Measurements from ENCODE around the gene LHFPL6.
"Not testable (repeated sequence)": the region's sequence is repeated elsewhere in the genome, so short reads cannot be mapped to it uniquely, and the experiment has no call there.

Gene LHFPL6

GRCh38 chr13:39341251-39341650 lies 261.7 kb downstream of the LHFPL6 start:
- DNase-seq, result no peak

DNA sequence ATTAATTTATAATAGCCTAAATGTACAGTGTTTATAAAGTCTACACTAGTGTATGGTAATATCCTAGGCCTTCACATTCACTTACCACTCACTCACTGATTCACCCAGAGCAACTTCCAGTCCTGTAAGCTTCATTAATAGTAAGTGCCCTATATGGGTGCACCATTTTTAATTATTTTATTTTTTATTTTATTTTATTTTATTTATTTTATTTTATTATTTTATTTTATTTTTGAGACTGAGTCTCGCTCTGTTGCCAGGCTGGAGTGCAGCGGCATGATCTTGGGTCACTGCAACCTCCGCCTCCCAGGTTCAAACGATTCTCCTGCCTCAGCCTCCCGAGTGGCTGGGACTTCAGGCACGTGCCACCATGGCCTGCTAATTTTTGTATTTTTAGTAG lies 264.9 kb downstream of the LHFPL6 start:
- DNase-seq, result not testable (repeated sequence)

DNA sequence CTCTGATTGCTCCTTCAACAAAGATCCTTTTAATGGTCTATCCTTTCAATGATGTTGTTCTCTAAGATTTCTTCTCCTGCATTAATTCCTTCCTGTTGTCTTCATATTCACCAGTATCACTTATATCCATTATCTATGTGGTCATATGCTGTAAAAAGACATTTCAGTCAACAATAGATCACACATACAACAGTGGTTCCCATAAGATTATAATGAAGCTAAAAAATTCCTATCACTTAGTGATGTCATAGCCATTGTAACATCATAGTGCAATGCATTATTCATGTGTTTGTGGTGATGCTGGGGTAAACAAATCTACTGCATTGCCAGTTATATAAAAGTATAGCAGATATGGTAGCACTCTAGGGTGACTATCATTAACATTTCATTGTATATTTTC lies 266.1 kb downstream of the LHFPL6 start:
- no peak for DNase-seq

DNA sequence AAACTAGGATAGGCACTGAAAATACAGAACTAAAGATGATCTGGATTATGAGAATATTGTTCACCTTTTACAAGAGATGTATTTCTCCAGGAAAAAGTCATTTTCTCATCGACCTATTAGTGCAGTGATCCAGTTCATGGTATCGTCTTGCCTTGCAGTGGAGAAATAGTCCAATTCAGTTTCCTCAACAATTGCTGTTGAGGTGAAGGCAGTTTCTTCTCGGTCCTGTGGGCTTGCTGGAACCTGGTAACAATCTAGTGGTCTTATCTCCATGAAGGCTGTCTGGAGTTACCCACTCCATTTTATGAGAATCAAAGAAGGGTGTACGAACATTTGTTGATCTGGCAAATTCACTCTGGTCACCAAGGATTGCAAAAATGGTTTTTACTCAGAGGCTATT lies 266.8 kb downstream of the LHFPL6 start:
- no peak for DNase-seq

GRCh38 chr13:39335721-39336120 lies 267.3 kb downstream of the LHFPL6 start:
- DNase-seq, result no peak

DNA sequence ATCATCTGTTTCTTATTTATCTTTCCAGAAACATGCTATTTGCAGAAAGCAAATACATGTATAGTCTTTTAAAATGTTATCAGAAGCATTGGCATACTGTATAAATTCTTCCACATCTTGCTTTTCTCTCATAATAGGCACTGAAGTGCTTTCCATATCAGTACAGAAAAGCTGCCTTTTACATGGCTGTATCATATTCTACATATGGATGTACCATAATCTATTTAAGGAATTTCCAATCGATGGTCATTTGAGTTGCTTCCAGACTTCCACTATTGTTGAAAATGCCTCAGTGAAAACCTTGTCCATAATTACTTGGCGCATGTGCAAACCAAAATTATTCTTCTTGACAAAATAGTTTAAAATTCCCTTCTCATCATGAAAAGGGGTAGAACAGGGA lies 272.5 kb downstream of the LHFPL6 start:
- no peak for DNase-seq

DNA sequence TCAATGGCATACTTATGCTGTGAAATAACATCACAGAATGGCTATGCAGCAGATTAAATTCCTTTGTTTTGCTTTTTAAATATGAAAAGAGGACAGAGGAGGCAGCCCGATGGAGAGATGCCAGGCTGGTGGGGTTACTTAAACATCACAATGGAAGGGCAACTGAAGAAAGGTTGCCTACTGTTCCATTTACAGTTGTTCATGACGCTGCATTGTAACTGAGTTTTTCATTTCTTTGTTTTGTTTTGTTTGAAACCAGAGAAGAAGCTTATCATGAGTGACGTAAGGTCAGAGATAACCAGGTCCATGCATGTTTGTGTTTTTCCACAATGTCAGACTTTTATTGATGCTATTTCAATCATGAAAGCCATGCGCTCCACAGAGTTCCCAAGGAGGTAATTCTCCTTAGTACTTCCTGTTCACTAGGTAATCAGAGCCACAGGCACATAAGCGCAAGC lies 273.8 kb downstream of the LHFPL6 start:
- DNase-seq, result no peak

GRCh38 chr13:39327172-39327479 lies 275.9 kb downstream of the LHFPL6 start:
- no peak for DNase-seq

GRCh38 chr13:39326469-39327171 lies 276.4 kb downstream of the LHFPL6 start:
- no peak for DNase-seq

GRCh38 chr13:39324806-39325311 lies 278.1 kb downstream of the LHFPL6 start:
- DNase-seq, result no peak

GRCh38 chr13:39322836-39323585 lies 280.0 kb downstream of the LHFPL6 start:
- DNase-seq, result no peak

DNA sequence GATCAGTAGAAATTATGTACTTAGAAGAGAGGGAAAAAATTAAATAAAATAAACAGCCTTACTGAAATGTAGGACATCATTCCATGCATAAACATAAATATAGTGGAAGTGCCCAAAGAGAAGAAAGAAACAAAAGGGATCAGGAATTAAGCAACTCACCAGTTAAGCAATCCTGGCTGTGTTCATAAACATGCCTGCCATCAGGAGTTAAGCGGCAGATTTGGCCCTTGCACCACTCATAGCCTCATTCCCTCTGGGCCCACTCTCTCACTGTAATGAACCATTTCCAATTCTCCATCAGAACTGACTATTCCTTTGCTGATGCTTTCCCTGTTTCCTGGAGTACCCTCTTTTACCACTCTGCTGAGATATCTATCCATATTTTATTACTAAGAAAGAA lies 281.4 kb downstream of the LHFPL6 start:
- DNase-seq, result no peak

DNA sequence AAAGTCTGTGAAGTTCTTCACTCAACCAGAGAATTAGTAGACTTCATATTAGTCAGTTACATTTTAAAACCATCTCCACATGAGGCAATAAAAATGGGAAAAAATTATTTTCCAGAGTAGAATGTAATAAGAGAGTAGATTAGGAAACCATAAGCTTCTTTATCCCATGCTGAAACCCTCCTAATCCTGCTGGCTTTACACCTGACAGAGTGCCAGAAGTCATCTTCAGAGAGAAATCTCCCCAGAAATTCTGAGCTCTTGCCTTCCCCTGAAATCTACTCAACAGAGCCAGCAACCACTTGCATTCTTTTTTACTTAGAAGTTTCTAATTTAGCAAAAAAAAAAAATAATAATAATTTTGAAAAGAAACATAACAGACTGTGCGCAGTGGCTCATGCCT lies 284.8 kb downstream of the LHFPL6 start:
- DNase-seq, result no peak

GRCh38 chr13:39317291-39317690 lies 285.7 kb downstream of the LHFPL6 start:
- DNase-seq, result no peak

DNA sequence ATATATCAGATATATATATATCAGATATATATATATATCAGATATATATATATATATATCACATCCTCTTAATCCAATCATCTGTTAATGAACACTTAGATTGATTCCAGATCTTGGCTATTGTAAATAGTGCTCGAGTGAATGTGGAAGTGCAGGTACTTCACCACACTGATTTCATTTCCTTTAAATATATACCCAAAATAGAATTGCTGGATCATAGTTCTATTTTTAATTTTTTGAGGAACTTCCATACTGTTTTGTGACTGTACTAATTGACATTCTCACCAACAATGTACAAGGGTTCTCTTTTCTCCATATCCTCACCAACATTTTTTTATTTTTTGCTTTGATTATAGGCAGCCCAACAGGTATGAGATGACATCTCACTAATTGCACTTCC lies 287.2 kb downstream of the LHFPL6 start:
- DNase-seq, result no peak

DNA sequence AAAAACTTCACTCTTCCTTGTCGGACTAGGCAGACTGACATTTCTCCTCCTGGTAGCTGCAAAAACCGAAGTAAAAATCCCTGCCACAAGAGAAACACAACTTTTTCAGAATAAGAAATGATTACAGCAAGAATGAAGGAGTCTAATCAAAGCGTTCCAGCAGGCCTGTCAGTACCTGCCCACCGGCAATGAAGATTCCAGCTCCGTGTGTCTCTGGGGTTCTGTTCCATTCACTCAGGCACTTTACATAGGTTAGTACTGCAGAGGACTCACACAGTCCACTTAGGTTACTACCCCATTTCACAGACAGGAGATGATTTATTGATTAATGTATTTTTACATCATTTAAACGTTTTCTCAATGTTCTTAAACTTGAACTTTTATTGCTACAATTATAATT lies 289.3 kb downstream of the LHFPL6 start:
- no peak for DNase-seq

DNA sequence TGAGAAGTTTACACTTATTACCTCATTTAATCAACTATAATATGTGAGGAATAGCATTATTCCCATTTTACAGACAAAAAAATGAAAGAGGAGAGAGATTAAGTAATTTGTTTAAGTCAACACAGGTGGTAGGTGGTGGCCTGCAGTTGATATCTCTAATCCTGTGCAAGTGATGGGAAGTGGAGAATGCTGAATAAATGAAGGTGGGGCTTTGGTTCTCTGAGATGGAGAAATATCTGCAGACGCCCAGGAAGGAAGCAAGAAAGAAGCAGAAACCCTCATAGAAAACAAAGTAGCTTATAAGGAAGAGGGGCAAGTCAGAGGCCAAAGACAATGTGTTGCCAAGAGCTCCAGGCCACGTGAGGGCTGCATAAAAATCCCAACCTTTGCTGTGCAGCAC lies 290.4 kb downstream of the LHFPL6 start:
- DNase-seq, result no peak

DNA sequence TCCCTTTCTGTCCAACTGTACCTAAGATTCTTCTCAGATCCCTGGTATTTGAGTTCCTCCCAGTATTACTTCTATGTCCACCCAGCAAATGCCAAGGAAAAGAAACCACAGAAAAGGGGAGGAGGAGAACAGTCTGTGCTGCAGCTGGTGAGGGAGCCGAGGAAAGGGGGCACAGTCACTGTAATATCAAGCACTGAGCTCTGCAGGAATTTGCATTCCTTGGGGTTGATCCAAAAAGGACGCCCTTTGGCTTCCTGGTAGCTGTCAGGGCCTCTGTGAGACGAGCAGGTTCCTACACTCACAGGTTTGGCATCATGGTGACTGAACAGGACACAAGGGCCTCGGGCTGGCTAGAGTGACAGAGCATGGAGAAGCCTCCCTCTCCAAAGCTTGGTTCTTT lies 291.4 kb downstream of the LHFPL6 start:
- DNase-seq, result no peak

GRCh38 chr13:39310961-39311360 lies 292.0 kb downstream of the LHFPL6 start:
- no peak for DNase-seq

GRCh38 chr13:39306639-39307589 lies 296.1 kb downstream of the LHFPL6 start:
- no peak for DNase-seq

GRCh38 chr13:39302820-39303219 lies 300.2 kb downstream of the LHFPL6 start:
- no peak for DNase-seq

DNA sequence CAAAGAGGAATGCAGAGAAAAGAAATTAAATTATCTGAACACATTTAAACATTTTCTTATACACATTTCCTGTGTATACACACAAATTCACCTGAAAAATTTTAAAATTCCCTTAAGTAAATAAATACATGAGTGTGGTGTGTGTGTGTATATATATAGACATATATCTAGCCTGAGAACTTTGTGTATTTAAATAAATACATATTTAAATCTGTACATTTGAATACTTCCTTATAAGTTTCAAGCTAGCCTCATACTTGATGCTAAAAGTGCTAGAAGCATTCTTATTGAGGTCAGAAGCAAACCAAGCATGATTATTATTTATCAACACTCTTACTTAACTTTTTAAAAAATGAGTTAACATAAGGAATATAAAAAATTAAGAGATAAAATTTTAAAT lies 304.0 kb downstream of the LHFPL6 start:
- DNase-seq, result no peak

DNA sequence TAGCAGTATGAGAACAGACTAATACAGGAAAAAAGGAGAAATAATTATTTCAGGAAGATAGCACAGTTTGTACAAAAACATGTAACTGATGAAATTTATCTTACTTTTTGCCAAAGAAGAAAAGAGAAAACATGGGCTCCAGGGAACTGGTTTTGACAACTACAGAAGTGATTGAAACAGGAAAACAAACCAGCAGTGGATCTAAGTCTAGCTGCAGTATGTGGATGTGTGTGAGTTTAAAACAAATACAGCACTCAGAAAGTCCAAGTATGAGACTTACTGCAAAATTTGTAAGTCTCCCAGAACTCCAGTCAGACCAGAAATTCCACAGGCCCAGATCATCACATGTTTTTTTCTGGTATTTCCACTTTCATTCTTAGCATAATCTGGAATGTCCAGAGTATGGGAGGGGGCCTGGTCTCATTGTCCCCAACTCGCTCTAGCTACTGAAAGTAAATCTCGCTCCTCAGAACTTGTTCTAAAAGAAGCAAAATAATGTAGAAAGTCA lies 305.3 kb downstream of the LHFPL6 start:
- DNase-seq, result no peak

Data from 8988T (cell line).